HepG2 (cell line): ENCODE results near the gene PTGES3. TPM values are rescaled to one million over a fixed set of nuclear protein-coding genes. Genes with fewer than 3 reads are reported as not detected.

Experiments
- BRD4 ChIP-seq: sonication (generic); formaldehyde crosslinking; IDR thresholded peaks from 2 replicates; pipeline ENCODE4 v1.4.0; 2020; ENCODE audit warnings: missing genetic modification reagents
- HDAC1 ChIP-seq: sonication (generic); formaldehyde crosslinking; IDR thresholded peaks from 2 replicates; pipeline ENCODE4 v1.5.1; 2020; ENCODE audit warnings: mild to moderate bottlenecking, missing genetic modification reagents
- POLR2AphosphoS2 ChIP-seq: IDR thresholded peaks from 2 replicates; pipeline ENCODE4 v1.6.1; 2011; ENCODE audit warnings: low read depth, low read length, improper control_type of control experiment
- RBFOX2 ChIP-seq: fragments of 200-400 bp; formaldehyde crosslinking; IDR thresholded peaks from 2 replicates; pipeline ENCODE4 v1.6.1; 2017; ENCODE audit warnings: low read depth, mild to moderate bottlenecking, low read length
- SSRP1 ChIP-seq: IDR thresholded peaks from 2 replicates; pipeline ENCODE4 v1.6.1; 2016; ENCODE audit warnings: control low read depth
- ZNF296 ChIP-seq: sonication (generic); formaldehyde crosslinking; conservative IDR thresholded peaks from 2 replicates; pipeline ENCODE4 v1.5.0; 2020; ENCODE audit warnings: mild to moderate bottlenecking, missing genetic modification reagents
- ZNF367 ChIP-seq: sonication (generic); formaldehyde crosslinking; IDR thresholded peaks from 2 replicates; pipeline ENCODE4 v1.4.0; 2020; ENCODE audit warnings: missing genetic modification reagents, borderline replicate concordance
- ZNF451 ChIP-seq: sonication (generic); formaldehyde crosslinking; IDR thresholded peaks from 2 replicates; pipeline ENCODE4 v1.5.0; 2020; ENCODE audit warnings: mild to moderate bottlenecking, missing genetic modification reagents
- ZNF460 ChIP-seq: sonication (generic); formaldehyde crosslinking; IDR thresholded peaks from 2 replicates; pipeline ENCODE4 v1.5.1; 2020; ENCODE audit warnings: missing genetic modification reagents, mild to moderate bottlenecking, borderline replicate concordance
- ZNF557 ChIP-seq: sonication (generic); formaldehyde crosslinking; IDR thresholded peaks from 2 replicates; pipeline ENCODE4 v1.4.0; 2020; ENCODE audit warnings: missing genetic modification reagents
- ZNF710 ChIP-seq: sonication (generic); formaldehyde crosslinking; IDR thresholded peaks from 2 replicates; pipeline ENCODE4 v1.5.0; 2020; ENCODE audit warnings: mild to moderate bottlenecking, missing genetic modification reagents, borderline replicate concordance
- polyA plus RNA-seq, 8 experiments: library from polyadenylated mRNA; depleted of rRNA in 3 of 8; stranded (reverse) in 7 of 8; unstranded in 1 of 8; fragments of >200 nt; fragmentation: Illumina TruSeq in 4 of 8; extraction: Trizol in 4 of 8; gene quantifications; 2 replicates each; pipeline versions ENCODE4 v1.2.1 to v1.2.3, GENCODE V29; 2011 to 2016; ENCODE audit warnings: low read depth in 4 of 8, missing spikeins in 1 of 8, mixed read lengths in 1 of 8; ENCODE audit not compliant: insufficient read depth in 1 of 8
- total RNA-seq, 5 experiments: library from RNA; depleted of rRNA; stranded (reverse); fragments of >200 nt; fragmentation: Illumina TruSeq; extraction: Trizol; gene quantifications; 2 replicates each; pipeline ENCODE4 v1.2.3, GENCODE V29; 2016; ENCODE audit warnings: low read depth in 1 of 5
- TF ChIP-seq, protein P1 (sequence below): sonication (generic); formaldehyde crosslinking; IDR thresholded peaks from 2 replicates; pipeline ENCODE4 v1.4.0; 2020; ENCODE audit warnings: missing genetic modification reagents
- TF ChIP-seq, protein P2 (sequence below): sonication (generic); formaldehyde crosslinking; IDR thresholded peaks from 2 replicates; pipeline ENCODE4 v1.5.0; 2020; ENCODE audit warnings: mild to moderate bottlenecking, missing genetic modification reagents, borderline replicate concordance
- TF ChIP-seq, protein P3 (sequence below): sonication (generic); formaldehyde crosslinking; IDR thresholded peaks from 2 replicates; pipeline ENCODE4 v1.5.0; 2020; ENCODE audit warnings: mild to moderate bottlenecking, missing genetic modification reagents
- TF ChIP-seq, protein P4 (sequence below): sonication (generic); formaldehyde crosslinking; IDR thresholded peaks from 2 replicates; pipeline ENCODE4 v1.5.1; 2020; ENCODE audit warnings: missing genetic modification reagents, mild to moderate bottlenecking, borderline replicate concordance

PTGES3 gene
- total and polyA plus RNA-seq, 2 of the 13 experiments (the other 11 are each of a cell fraction or from before 2014, with no cell fraction given): 54.4 to 159 TPM

DNA sequence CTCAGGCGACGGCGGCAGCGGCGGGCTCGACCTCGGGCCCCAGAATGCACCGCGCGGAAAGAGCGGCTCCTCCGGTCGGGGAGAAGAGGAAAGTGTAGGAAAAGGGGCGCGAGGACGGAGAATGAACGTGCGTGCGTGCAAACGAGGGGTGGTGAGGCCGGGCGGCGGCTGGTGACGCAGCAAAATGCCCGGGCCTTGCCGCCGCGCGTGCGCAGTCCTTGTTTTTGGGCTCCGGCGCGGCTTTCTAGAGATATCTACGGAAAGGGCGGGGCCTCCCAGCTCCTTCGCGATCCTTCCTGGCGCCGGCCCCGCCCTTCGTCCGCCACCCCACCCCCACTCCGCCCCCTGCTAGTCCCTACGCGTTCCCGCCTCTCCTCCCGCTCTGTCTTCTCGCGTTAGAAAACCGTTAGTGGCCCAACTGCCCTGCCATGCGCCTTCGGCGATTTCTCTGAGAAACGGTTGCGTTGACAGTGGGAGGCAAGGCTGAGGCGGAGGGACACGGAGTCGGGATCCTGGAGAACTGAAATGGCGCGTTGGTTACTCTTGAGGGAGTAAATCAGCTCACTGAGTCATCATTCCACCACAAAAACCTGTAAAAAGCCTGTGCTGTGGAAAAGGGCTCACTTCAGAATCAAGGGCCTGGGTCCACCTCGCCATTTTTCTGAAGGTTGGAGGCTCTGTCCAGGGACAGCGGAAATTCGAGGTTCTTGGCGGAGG is at the start of gene PTGES3 (continued):
- TF ChIP-seq, protein P1, sequence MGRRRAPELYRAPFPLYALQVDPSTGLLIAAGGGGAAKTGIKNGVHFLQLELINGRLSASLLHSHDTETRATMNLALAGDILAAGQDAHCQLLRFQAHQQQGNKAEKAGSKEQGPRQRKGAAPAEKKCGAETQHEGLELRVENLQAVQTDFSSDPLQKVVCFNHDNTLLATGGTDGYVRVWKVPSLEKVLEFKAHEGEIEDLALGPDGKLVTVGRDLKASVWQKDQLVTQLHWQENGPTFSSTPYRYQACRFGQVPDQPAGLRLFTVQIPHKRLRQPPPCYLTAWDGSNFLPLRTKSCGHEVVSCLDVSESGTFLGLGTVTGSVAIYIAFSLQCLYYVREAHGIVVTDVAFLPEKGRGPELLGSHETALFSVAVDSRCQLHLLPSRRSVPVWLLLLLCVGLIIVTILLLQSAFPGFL (CRISPR knock-in tag): no peak
- peak; percentile 83 for TF ChIP-seq ZNF710 (CRISPR knock-in tag)
- no peak for TF ChIP-seq SSRP1
- peak; percentile 74 for TF ChIP-seq HDAC1 (CRISPR knock-in tag)
- TF ChIP-seq ZNF296: no peak
- TF ChIP-seq ZNF367 (CRISPR knock-in tag): peak; percentile 71; the same call in 1 of the 2 replicates
- TF ChIP-seq, protein P2, sequence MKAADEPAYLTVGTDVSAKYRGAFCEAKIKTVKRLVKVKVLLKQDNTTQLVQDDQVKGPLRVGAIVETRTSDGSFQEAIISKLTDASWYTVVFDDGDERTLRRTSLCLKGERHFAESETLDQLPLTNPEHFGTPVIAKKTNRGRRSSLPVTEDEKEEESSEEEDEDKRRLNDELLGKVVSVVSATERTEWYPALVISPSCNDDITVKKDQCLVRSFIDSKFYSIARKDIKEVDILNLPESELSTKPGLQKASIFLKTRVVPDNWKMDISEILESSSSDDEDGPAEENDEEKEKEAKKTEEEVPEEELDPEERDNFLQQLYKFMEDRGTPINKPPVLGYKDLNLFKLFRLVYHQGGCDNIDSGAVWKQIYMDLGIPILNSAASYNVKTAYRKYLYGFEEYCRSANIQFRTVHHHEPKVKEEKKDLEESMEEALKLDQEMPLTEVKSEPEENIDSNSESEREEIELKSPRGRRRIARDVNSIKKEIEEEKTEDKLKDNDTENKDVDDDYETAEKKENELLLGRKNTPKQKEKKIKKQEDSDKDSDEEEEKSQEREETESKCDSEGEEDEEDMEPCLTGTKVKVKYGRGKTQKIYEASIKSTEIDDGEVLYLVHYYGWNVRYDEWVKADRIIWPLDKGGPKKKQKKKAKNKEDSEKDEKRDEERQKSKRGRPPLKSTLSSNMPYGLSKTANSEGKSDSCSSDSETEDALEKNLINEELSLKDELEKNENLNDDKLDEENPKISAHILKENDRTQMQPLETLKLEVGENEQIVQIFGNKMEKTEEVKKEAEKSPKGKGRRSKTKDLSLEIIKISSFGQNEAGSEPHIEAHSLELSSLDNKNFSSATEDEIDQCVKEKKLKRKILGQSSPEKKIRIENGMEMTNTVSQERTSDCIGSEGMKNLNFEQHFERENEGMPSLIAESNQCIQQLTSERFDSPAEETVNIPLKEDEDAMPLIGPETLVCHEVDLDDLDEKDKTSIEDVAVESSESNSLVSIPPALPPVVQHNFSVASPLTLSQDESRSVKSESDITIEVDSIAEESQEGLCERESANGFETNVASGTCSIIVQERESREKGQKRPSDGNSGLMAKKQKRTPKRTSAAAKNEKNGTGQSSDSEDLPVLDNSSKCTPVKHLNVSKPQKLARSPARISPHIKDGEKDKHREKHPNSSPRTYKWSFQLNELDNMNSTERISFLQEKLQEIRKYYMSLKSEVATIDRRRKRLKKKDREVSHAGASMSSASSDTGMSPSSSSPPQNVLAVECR (CRISPR knock-in tag): peak; percentile 88
- TF ChIP-seq, protein P3, sequence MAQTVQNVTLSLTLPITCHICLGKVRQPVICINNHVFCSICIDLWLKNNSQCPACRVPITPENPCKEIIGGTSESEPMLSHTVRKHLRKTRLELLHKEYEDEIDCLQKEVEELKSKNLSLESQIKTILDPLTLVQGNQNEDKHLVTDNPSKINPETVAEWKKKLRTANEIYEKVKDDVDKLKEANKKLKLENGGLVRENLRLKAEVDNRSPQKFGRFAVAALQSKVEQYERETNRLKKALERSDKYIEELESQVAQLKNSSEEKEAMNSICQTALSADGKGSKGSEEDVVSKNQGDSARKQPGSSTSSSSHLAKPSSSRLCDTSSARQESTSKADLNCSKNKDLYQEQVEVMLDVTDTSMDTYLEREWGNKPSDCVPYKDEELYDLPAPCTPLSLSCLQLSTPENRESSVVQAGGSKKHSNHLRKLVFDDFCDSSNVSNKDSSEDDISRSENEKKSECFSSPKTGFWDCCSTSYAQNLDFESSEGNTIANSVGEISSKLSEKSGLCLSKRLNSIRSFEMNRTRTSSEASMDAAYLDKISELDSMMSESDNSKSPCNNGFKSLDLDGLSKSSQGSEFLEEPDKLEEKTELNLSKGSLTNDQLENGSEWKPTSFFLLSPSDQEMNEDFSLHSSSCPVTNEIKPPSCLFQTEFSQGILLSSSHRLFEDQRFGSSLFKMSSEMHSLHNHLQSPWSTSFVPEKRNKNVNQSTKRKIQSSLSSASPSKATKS: peak; percentile 69; the same call in 1 of the 2 replicates
- TF ChIP-seq ZNF451: peak; percentile 92; the same call in 1 of the 2 replicates
- no peak; the same call in 1 of the 2 replicates for TF ChIP-seq ZNF460 (CRISPR knock-in tag)
- TF ChIP-seq ZNF557 (CRISPR knock-in tag): peak; percentile 66; the same call in 1 of the 2 replicates
- peak; percentile 73; the same call in 1 of the 2 replicates for TF ChIP-seq BRD4 (CRISPR knock-in tag)
- TF ChIP-seq, protein P4, sequence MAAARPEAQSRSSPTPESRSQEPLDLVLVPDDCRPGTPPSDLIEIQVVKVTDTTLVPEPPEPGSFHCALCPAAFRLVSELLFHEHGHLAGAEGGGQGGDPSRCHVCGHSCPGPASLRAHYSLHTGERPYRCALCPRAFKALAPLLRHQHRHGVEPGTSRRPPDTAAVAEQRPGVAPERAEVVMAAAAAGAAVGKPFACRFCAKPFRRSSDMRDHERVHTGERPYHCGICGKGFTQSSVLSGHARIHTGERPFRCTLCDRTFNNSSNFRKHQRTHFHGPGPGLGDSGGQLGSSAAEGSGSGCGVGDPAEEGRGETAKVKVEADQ (CRISPR knock-in tag): peak; percentile 89; the same call in 1 of the 2 replicates
- no peak for TF ChIP-seq POLR2AphosphoS2
- peak; percentile 97 for TF ChIP-seq RBFOX2
